Caco-2 (cell line): ENCODE results near the gene STPG2. TPM values are rescaled to one million over a fixed set of nuclear protein-coding genes. Genes with fewer than 3 reads are reported as not detected.

Experiments
- Bru-seq: library from RNA; stranded (reverse); fragments of 400-500 nt; gene quantifications from one replicate; lab custom pipeline; 2021; lab: Mats Ljungman, UMichigan
- BruChase-seq, 2 experiments: library from RNA; stranded (reverse); fragments of 400-500 nt; gene quantifications; one replicate each; lab custom pipeline; 2021; lab: Mats Ljungman, UMichigan
- BruUV-seq: library from RNA; stranded (reverse); fragments of 400-500 nt; replicated peaks from 2 replicates; lab custom pipeline; 2021; lab: Mats Ljungman, UMichigan
- CTCF ChIA-PET: fragments of 300-600 bp; sonication (Branson Sonifier 250); formaldehyde crosslinking; loops from one replicate; lab custom pipeline; 2022; ENCODE audit warnings: antibody characterized with exemption; lab: Charles Lee
- POLR2A ChIA-PET: fragments of 300-600 bp; sonication (Branson Sonifier 250); formaldehyde crosslinking; loops from one replicate; lab custom pipeline; 2022; ENCODE audit warnings: antibody characterized with exemption; lab: Charles Lee
- DNase-seq, 2 experiments: peaks; one replicate each; pipeline versions ENCODE4 v3.0.0 to v3.0.0-alpha.2; 2020 to 2022
- H3K27me3 ChIP-seq: replicated peaks from 2 replicates; pipeline ENCODE4 v1.6.0; 2011; ENCODE audit warnings: low read length; ENCODE audit not compliant: control insufficient read depth, insufficient read depth
- H3K36me3 ChIP-seq: 2 replicates; pipeline ENCODE4 v1.5.1; 2011; ENCODE audit warnings: low read length; ENCODE audit not compliant: control insufficient read depth, insufficient read depth
- H3K4me1 ChIP-seq: fragments of 250-450 bp; sonication (Bioruptor Pico); 2 replicates; pipeline ENCODE4 v1.5.1; 2020; ENCODE audit warnings: mild to moderate bottlenecking
- H3K4me3 ChIP-seq: 2 replicates; pipeline ENCODE4 v1.5.1; 2011; ENCODE audit warnings: low read depth, mild to moderate bottlenecking, control low read depth, low read length
- H3K9me3 ChIP-seq: fragments of 250-450 bp; sonication (Bioruptor Pico); 2 replicates; pipeline ENCODE4 v1.5.1; 2020; ENCODE audit warnings: mild to moderate bottlenecking, moderate library complexity
- H3K27ac Mint-ChIP-seq: one replicate; pipeline ENCODE4 v1.8.0; 2022; ENCODE audit warnings: mixed read lengths; ENCODE audit not compliant: unreplicated experiment
- H3K27me3 Mint-ChIP-seq: one replicate; pipeline ENCODE4 v1.8.0; 2022; ENCODE audit warnings: mixed read lengths; ENCODE audit not compliant: insufficient read depth, unreplicated experiment
- H3K36me3 Mint-ChIP-seq: one replicate; pipeline ENCODE4 v1.8.0; 2022; ENCODE audit warnings: mild to moderate bottlenecking, mixed read lengths; ENCODE audit not compliant: insufficient read depth, unreplicated experiment
- H3K4me1 Mint-ChIP-seq: one replicate; pipeline ENCODE4 v1.8.0; 2022; ENCODE audit warnings: low read depth, mixed read lengths; ENCODE audit not compliant: unreplicated experiment
- H3K4me3 Mint-ChIP-seq: one replicate; pipeline ENCODE4 v1.8.0; 2022; ENCODE audit warnings: mild to moderate bottlenecking, moderate library complexity, mixed read lengths; ENCODE audit not compliant: unreplicated experiment
- H3K9me3 Mint-ChIP-seq: one replicate; pipeline ENCODE4 v1.8.0; 2022; ENCODE audit warnings: mixed read lengths; ENCODE audit not compliant: unreplicated experiment
- CTCF ChIP-seq, 2 experiments: fragments of 200-600 bp in 1 of 2; IDR thresholded peaks; 1 replicate in 1 of 2; 2 replicates in 1 of 2; pipeline versions ENCODE4 v1.5.1 to v1.8.0; 2011 to 2022; ENCODE audit warnings: antibody characterized with exemption in 1 of 2, control low read depth in 1 of 2, inconsistent platforms in 1 of 2, low read depth in 1 of 2, low read length in 1 of 2, mild to moderate bottlenecking in 1 of 2, moderate library complexity in 1 of 2; ENCODE audit not compliant: insufficient read depth in 1 of 2, severe bottlenecking in 1 of 2, unreplicated experiment in 1 of 2
- intact Hi-C: fragments of 100-400 bp; cut with micrococcal nuclease; formaldehyde crosslinking; loops from one replicate; pipeline ENCODE4 v1.10.0; 2022; ENCODE audit not compliant: unreplicated experiment
- long read RNA-seq: library from polyadenylated mRNA; stranded (forward); transcript quantifications from one replicate; pipeline ENCODE4 v2.0.0, GENCODE V29; 2022
- total RNA-seq: library from RNA; stranded (reverse); gene quantifications from 2 replicates; pipeline ENCODE4 v1.2.3, GENCODE V29; 2022

The STPG2 gene
- not detected in 2 replicates for total RNA-seq
- percentile 12 among the genes with signal in this experiment for Bru-seq, nascent RNA
- percentile 15 among the genes with signal in this experiment for BruChase-seq, experiment 1, labeled RNA remaining after a 2-hour chase
- percentile 11 among the genes with signal in this experiment for BruChase-seq, experiment 2, labeled RNA remaining after a 6-hour chase
- long read RNA-seq: 0 reads

GRCh38 chr4:98143001-98143899, at the start of gene STPG2:
Gene STPG2, minus strand, starts transcription at chr4:98143476.
- POLR2A ChIA-PET: interaction anchor here (1.1 to 1.8 kb wide), 2 partner anchors 34 to 117 kb away, joined by 3 to 15 read pairs; partner anchors contain the start of gene RAP1GDS1
- peak within 1 kb of the TSS; percentile 95 for H3K27ac Mint-ChIP-seq

GRCh38 chr4:98185279-98185678, 42.0 kb upstream of the STPG2 start:
- no peaks in the 10 kb centered on the region for H3K4me1 Mint-ChIP-seq
- no peaks in the 10 kb centered on the region for H3K36me3 Mint-ChIP-seq
- no peaks in the 10 kb centered on the region for H3K4me1 ChIP-seq
- intact Hi-C loops: no loop called here
- no peaks in the 10 kb centered on the region for H3K36me3 ChIP-seq
- DNase-seq: no peak
- no peak for TF ChIP-seq CTCF (IDR thresholded peaks at IDR 0.05; ENCODE audit: insufficient read depth in 1 of 2, low read depth in 1 of 2, low read length in 1 of 2, severe bottlenecking in 1 of 2, unreplicated experiment in 1 of 2)
- H3K27me3 ChIP-seq: no peaks in the 10 kb centered on the region
- H3K9me3 Mint-ChIP-seq: peaks cover 19% of the 10 kb centered on the region
- no peak overlapping the region for H3K4me3 Mint-ChIP-seq
- no peaks in the 10 kb centered on the region; the same call in 1 of the 2 replicates for H3K9me3 ChIP-seq
- H3K27ac Mint-ChIP-seq: no peak overlapping the region
- H3K27me3 Mint-ChIP-seq: no peaks in the 10 kb centered on the region
- no TSS peak for BruUV-seq
- no peak overlapping the region for H3K4me3 ChIP-seq
- POLR2A ChIA-PET: no interaction called here
- CTCF ChIA-PET: no interaction called here

More at GRCh38 chr4:98143001-98143899, at the start of gene STPG2:
- TF ChIP-seq CTCF (IDR thresholded peaks at IDR 0.05; ENCODE audit: insufficient read depth in 1 of 2, low read depth in 1 of 2, low read length in 1 of 2, severe bottlenecking in 1 of 2, unreplicated experiment in 1 of 2): peak; percentile 50 to 76
- intact Hi-C loops: loop anchor here (1.0 to 5.0 kb wide), 4 partner anchors 30 to 854 kb away; partner anchors contain the start of gene METAP1
- H3K4me1 ChIP-seq: peaks cover 5% of the 10 kb centered on the region; the same call in 1 of the 2 replicates
- peaks cover 6% of the 10 kb centered on the region for H3K36me3 Mint-ChIP-seq
- H3K27me3 Mint-ChIP-seq: peaks cover under 1% of the 10 kb centered on the region
- H3K9me3 Mint-ChIP-seq: no peaks in the 10 kb centered on the region
- H3K36me3 ChIP-seq: no peaks in the 10 kb centered on the region
- no peaks in the 10 kb centered on the region for H3K27me3 ChIP-seq
- peak within 1 kb of the TSS; percentile 48 for H3K4me3 ChIP-seq
- peak within 1 kb of the TSS; percentile 96 for H3K4me3 Mint-ChIP-seq
- H3K9me3 ChIP-seq: no peaks in the 10 kb centered on the region
- H3K4me1 Mint-ChIP-seq: peaks cover 16% of the 10 kb centered on the region
- CTCF ChIA-PET: interaction anchor here (0.6 to 1.8 kb wide), 8 partner anchors 21 to 517 kb away, joined by 3 to 21 read pairs (median 4); no protein-coding TSS in a partner anchor
- DNase-seq: peak; percentile 94
- BruUV-seq: TSS peak; percentile 78

GRCh38 chr4:98181809-98182208, 38.5 kb upstream of the STPG2 start:
- Mint-ChIP-seq H3K4me1 (peaks cover 6% of the 10 kb centered on the region), H3K27me3 (no peaks in the 10 kb centered on the region), H3K27ac (no peak overlapping the region), H3K36me3 (no peaks in the 10 kb centered on the region), H3K4me3 (no peak overlapping the region), H3K9me3 (no peaks in the 10 kb centered on the region)
- intact Hi-C loops: no loop called here
- no peak for DNase-seq
- ChIA-PET CTCF (no interaction called here), POLR2A (no interaction called here)
- BruUV-seq: no TSS peak
- TF ChIP-seq CTCF (IDR thresholded peaks at IDR 0.05; ENCODE audit: insufficient read depth in 1 of 2, low read depth in 1 of 2, low read length in 1 of 2, severe bottlenecking in 1 of 2, unreplicated experiment in 1 of 2): no peak
- H3K27me3 ChIP-seq: no peaks in the 10 kb centered on the region
- no peaks in the 10 kb centered on the region for H3K36me3 ChIP-seq
- H3K4me3 ChIP-seq: no peak overlapping the region
- peaks cover 6% of the 10 kb centered on the region; the same call in 1 of the 2 replicates for H3K4me1 ChIP-seq
- no peaks in the 10 kb centered on the region for H3K9me3 ChIP-seq
